RPMI7951 (cell line): ENCODE results near the gene AHSG. TPM values are rescaled to one million over a fixed set of nuclear protein-coding genes. Genes with fewer than 3 reads are reported as not detected.

Source experiments
- total RNA-seq: library from RNA; depleted of rRNA; stranded (reverse); fragments of >200 nt; shearing (Covaris generic); gene quantifications from 2 replicates; pipeline ENCODE4 v1.2.3, GENCODE V29; 2014; rRNA removed

The AHSG gene
- total RNA-seq, 1 experiment from 2014 or later: not detected

Other genes with a start within 250 kb of the AHSG start
- gene CRYGS, start 68.7 kb upstream of the AHSG start, total RNA-seq: 0.49 and 1.1 TPM in 2 replicates
- gene TBCCD1, start 45.7 kb upstream of the AHSG start, total RNA-seq: 18.1 and 22.6 TPM in 2 replicates
- gene DNAJB11, start 42.3 kb upstream of the AHSG start, total RNA-seq: 80.0 and 94.7 TPM in 2 replicates
- not detected in 2 replicates for gene FETUB, start 27.3 kb downstream of the AHSG start, total RNA-seq
- not detected in 2 replicates for gene HRG, start 53.0 kb downstream of the AHSG start, total RNA-seq
- not detected in 2 replicates for gene KNG1, start 104.3 kb downstream of the AHSG start, total RNA-seq
- gene EIF4A2, start 170.5 kb downstream of the AHSG start, total RNA-seq: 465 and 511 TPM in 2 replicates
- gene RFC4, start 193.4 kb downstream of the AHSG start, total RNA-seq: 142 and 161 TPM in 2 replicates
- gene ADIPOQ, start 229.7 kb downstream of the AHSG start, total RNA-seq: not detected in 2 replicates